HG02759 (cell line): ENCODE results near the gene HGFAC.

Experiments used
- ATAC-seq: cut with Tn5 transposase; IDR thresholded peaks from one replicate; pipeline ENCODE4 v1.9.1; 2021; ENCODE audit warnings: mild to moderate bottlenecking, moderate library complexity; ENCODE audit not compliant: unreplicated experiment

HGFAC gene

GRCh38 chr4:3423406-3423805, 18.4 kb upstream of the HGFAC start:
- no peak for ATAC-seq

GRCh38 chr4:3423952-3424351, 17.8 kb upstream of the HGFAC start:
- ATAC-seq = no peak

DNA sequence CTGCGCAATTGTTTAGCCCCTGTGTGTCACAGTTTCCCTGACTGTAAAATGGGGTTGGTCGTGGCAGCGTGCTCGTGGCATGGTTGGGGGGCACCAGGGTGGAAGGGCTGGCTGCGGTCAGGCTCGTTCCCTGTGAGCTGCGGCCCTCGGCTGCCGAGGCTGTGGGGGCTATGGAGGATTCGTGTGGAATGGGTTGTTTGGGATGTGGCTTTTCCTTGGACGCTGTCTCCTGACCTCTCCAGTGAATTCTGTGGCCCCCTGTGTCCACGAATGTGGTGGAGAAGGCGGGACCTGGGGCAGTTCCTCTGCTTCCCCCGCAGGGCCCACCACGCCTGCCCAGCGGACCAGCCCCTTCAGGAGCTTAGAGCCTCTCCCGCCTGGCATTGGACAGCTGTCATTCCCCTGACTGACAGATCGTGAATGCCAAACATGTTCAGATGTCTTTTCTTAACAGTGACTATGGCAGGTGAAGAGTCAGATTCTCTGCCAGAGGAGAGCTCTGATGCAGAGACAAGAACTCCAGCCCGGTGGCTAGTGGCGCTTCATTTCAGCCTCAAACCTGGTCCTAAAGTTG, 17.2 kb upstream of the HGFAC start:
- ATAC-seq = no peak

- no peak for ATAC-seq
Observed at GRCh38 chr4:3426465-3427133, 15.2 kb upstream of the HGFAC start.

- ATAC-seq = no peak
Observed at GRCh38 chr4:3427134-3427476, 14.7 kb upstream of the HGFAC start.

DNA sequence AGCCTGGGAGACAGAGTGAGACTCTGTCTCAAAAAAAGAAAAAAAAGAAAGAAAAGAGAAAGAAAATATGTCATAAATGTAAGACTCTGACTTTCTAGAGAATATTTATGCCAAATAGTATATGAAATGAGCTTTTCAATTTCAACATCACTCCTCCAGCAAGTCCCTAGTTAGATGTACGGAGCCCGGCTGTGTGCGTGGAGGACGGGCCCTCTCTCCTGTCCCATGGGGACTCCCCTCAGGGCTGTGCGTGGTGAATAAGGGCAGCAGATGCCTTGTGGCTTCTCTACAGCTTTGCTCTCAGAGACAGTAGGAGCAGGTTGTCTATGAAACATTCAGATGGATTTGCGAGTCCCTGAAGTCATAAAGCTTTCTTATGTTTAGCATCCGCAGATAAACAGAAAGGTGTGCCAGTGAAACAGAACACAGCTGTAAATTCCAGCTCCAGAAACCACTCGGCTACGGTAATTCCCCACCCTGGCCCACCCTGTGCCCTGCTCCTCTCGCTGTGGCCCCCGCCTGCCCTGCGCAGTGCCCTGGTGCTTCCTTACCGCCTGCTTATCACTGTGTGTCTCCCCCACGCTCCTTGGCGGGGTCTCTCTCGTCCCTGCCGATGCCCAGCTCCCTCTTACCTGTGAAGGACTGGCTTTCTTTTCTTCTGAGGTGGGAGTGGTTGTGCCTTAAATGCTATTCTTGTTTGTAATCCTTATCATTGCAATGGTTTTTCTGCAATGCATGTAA, 13.9 kb upstream of the HGFAC start:
- no peak for ATAC-seq

DNA sequence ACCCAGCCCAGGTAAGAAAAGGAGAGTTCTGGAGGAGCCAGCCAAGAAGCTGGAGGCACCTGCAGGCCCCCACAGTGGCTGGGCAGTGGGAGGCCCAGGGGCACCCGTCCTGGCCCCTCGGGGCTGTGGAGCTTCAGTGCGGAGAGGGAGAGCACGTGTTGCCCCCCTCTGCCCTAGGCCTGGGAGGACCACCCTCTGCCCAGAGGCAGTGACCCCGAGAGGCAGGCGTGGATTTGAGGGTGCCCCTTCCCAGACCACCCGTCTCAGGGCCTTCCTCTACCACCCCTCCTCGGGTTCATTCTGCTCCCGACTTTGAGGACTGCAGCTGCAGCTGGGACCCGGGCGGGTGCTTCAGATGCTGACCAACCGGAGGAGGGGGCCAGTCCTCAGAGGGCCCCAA, 12.1 kb upstream of the HGFAC start:
- no peak for ATAC-seq

DNA sequence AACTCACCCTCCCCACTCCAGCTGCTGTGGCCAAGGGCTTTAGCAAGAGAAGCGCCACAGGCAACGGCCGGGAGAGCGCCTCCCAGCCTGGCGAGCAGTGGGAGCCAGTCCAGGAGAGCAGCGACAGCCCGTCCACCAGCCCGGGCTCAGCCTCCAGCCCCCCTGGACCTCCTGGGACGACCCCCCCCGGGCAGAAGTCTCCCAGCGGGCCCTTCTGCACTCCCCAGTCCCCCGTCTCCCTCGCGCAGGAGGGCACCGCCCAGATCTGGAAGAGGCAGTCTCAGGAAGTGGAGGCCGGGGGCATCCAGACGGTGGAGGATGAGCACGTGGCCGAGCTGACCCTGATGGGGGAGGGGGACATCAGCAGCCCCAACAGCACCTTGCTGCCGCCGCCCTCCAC, 11.2 kb upstream of the HGFAC start:
- ATAC-seq = no peak

GRCh38 chr4:3431446-3431993, 10.2 kb upstream of the HGFAC start:
- no peak for ATAC-seq

- ATAC-seq = no peak
Observed at GRCh38 chr4:3432381-3432790, 9.4 kb upstream of the HGFAC start.

DNA sequence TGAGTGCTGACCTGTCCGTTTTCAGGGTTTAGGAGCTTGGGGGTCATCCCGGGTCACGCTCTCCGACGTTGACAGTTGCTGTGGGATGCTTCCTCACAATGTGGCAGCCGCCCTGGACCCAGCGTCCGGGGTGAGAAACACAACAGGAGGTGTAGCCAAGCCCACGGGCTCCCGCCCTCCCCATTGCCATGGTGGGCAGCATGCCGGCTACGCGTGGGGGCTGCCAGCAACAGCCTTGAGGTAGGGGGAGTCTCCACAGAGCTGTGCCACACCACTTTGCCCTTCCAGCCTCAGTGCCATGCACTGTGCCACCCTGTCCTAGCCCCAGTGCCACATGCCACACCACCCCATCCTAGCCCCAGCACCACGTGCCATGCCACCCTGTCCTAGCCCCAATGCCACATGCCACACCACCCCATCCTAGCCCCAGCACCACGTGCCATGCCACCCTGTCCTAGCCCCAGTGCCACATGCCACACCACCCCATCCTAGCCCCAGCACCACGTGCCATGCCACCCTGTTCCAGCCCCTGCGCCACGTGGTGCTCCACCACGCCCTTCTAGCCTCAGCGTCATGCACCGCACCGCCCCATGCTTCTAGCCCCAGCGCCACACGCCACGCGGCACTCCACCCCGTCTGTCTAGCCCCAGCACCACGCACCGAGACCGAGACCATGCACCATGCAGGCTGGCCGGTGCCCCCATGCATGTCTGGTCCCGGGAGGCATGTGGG, 8.5 kb upstream of the HGFAC start:
- ATAC-seq = no peak

DNA sequence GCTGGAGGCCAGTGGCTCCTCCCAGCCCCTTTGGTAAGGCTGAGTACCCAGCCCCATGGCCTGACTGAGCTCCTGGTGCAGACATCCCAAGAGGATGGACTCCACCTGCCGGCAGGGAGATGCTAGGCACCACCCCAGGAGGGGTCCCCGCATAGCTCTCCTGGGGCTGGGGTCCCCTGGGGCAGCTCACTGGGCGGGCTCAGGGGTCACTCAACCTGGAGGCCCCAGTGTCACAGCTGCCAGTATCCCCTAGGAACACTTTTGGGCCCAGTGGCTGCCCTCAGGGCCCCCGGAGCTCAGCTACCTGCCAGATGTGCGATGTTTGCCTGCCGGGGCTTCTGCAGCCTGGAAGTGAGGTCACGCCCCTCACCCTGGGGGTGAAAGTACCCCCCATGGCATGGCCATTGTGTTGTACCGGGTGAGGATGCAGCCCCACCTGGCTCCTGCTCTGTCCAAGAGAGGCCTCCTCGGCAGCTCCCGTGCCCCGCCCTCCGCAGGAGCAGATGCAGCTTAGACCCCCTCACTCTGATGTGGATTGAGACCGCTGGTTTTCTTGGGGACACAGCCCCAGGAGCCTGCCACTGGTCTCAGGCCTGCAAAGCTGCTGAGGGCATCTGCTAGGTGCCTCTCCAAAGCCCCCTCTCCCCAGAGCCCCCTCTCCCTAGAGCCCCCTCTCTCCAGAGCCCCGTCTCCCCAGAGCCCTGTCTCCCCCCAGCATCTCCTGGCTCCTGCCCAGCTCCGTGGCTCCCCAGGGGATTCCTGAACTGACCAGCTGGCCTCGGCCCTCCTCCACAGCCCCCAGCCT, 6.7 kb upstream of the HGFAC start:
- ATAC-seq = no peak

DNA sequence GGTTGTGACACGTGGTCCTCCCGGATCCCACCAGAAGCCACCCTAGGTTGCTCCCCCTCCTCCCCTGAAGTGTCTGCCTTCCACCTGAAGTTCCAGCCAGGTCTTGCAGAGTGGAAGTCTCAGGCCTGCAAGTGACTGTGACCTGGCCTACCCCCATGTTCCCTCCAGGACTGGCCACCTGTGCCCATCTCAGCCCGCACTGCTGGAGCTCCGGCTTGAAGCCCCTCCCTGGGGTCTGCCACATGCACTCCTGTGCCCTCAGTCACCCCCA, 6.1 kb upstream of the HGFAC start:
- ATAC-seq = no peak

- no peak for ATAC-seq
Observed at GRCh38 chr4:3436048-3436797, 5.5 kb upstream of the HGFAC start.

DNA sequence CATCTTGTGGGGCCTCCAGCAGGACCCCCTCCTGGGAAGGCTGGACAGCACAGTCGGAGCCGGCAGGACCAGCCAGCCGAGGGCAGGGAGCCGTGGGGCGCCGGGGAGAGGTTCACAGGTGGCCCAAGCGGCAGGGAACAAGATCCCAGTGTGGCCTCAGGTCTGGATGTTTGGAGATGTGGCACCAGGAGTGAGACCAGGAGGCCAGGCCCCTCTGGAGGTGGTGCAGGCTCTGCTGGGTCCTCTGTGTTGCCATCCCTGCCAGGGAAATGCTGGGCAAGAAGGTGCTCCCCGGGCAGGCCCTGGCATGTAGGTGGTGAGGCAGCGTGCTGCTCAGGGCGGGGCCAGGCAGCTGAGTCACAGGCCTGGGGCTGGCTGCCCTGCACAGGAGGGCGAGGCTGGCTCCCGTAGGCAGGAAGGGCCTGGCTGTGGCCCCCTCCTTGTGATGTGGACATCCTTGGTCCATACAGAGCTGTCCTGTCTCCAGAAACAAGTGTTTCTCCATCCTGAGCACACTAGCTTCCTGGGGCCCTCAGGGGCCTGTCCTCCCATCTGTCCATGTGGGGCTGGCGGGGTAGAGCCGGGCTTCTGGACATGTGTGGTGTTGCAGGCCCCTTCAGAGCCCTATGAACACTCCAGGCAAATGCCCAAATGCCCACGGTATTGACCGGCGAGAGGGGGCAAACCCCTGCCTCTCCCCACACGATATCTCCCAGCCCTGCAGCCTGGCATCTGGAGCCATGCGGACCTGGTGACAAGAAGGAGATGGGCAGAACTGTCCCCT, 4.8 kb upstream of the HGFAC start:
- ATAC-seq = no peak

DNA sequence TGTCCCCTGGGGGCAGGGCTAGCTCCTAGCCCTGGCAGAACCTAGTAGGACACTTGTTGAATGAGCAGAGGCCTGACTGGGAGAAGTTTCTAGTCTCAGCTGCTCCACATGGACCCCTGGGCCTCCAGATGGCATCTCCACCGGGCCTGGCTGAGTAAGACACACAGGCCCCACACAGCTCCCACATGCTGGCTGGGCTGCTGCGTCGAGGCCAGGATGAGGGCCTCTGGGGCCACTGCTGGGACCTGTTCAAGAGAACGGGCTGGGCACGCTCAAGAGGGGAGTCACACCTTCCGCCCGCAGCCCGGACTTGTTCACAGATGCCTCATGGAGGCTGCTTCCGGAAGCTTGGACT, 4.2 kb upstream of the HGFAC start:
- no peak for ATAC-seq

- ATAC-seq = no peak
Observed at GRCh38 chr4:3437998-3438846, 3.5 kb upstream of the HGFAC start.

GRCh38 chr4:3438847-3439180, 3.0 kb upstream of the HGFAC start:
- ATAC-seq = no peak

- ATAC-seq = no peak
Observed at GRCh38 chr4:3439391-3439790, 2.4 kb upstream of the HGFAC start.
